Mesenchymal stem cell (in vitro differentiated cells and primary cell): ENCODE data around the gene ITPKB.

Experiments
- DNase-seq: peaks from one replicate; pipeline ENCODE4 v3.0.0-alpha.2; 2013
- H2AFZ ChIP-seq: one replicate; pipeline ENCODE4 v1.6.1; 2013; ENCODE audit warnings: low read depth, mild to moderate bottlenecking, control low read depth, inconsistent platforms, low read length, moderate library complexity
- H2AK5ac ChIP-seq: 2 replicates; pipeline ENCODE4 v1.6.1; 2013; ENCODE audit warnings: low read length, moderate library complexity, mild to moderate bottlenecking, inconsistent platforms; ENCODE audit not compliant: severe bottlenecking
- H2BK120ac ChIP-seq: one replicate; pipeline ENCODE4 v1.6.1; 2013; ENCODE audit warnings: low read depth, mild to moderate bottlenecking, inconsistent platforms, low read length, moderate library complexity
- H2BK12ac ChIP-seq, 2 experiments: one replicate each; pipeline ENCODE4 v1.6.1; 2013; ENCODE audit warnings: inconsistent platforms in 2 of 2, low read length in 2 of 2, mild to moderate bottlenecking in 2 of 2, moderate library complexity in 2 of 2, control low read depth in 1 of 2
- H2BK15ac ChIP-seq: one replicate; pipeline ENCODE4 v1.6.1; 2013; ENCODE audit warnings: mild to moderate bottlenecking, low read depth, inconsistent platforms; ENCODE audit not compliant: poor library complexity, severe bottlenecking
- H2BK5ac ChIP-seq: 2 replicates; pipeline ENCODE4 v1.6.1; 2013; ENCODE audit warnings: low read depth, mild to moderate bottlenecking, low read length, control low read depth, inconsistent platforms; ENCODE audit not compliant: poor library complexity, severe bottlenecking
- H3K14ac ChIP-seq, 2 experiments: one replicate each; pipeline ENCODE4 v1.6.1; 2013; ENCODE audit warnings: inconsistent platforms in 2 of 2, low read length in 2 of 2, control low read depth in 1 of 2, mild to moderate bottlenecking in 1 of 2, moderate library complexity in 1 of 2
- H3K18ac ChIP-seq, 2 experiments: one replicate each; pipeline ENCODE4 v1.6.1; 2013; ENCODE audit warnings: inconsistent platforms in 2 of 2, low read length in 2 of 2, control low read depth in 1 of 2, low read depth in 1 of 2, mild to moderate bottlenecking in 1 of 2
- H3K23ac ChIP-seq, 2 experiments: one replicate each; pipeline ENCODE4 v1.6.1; 2013; ENCODE audit warnings: inconsistent platforms in 2 of 2, low read length in 2 of 2, mild to moderate bottlenecking in 2 of 2, moderate library complexity in 2 of 2, control low read depth in 1 of 2
- H3K27ac ChIP-seq: 2 replicates; pipeline ENCODE4 v1.5.1; 2013; ENCODE audit warnings: mild to moderate bottlenecking, moderate library complexity, low read length, control low read depth, inconsistent platforms; ENCODE audit not compliant: poor library complexity, severe bottlenecking
- H3K27me3 ChIP-seq, 2 experiments: 2 replicates each; pipeline versions ENCODE4 v1.6.1 to v1.7.0; 2013; ENCODE audit warnings: low read length in 2 of 2, mild to moderate bottlenecking in 2 of 2, moderate library complexity in 2 of 2, control low read depth in 1 of 2, inconsistent platforms in 1 of 2; ENCODE audit not compliant: control insufficient read depth in 1 of 2, insufficient read depth in 1 of 2
- H3K36me3 ChIP-seq, 2 experiments: 2 replicates each; pipeline versions ENCODE4 v1.6.1 to v1.7.0; 2013; ENCODE audit warnings: low read length in 2 of 2, control low read depth in 1 of 2, inconsistent platforms in 1 of 2, low read depth in 1 of 2, mild to moderate bottlenecking in 1 of 2; ENCODE audit not compliant: insufficient read depth in 2 of 2, control insufficient read depth in 1 of 2
- H3K4ac ChIP-seq, 2 experiments: one replicate each; pipeline ENCODE4 v1.6.1; 2013; ENCODE audit warnings: inconsistent platforms in 2 of 2, low read length in 2 of 2, mild to moderate bottlenecking in 2 of 2, moderate library complexity in 2 of 2, control low read depth in 1 of 2, low read depth in 1 of 2
- H3K4me1 ChIP-seq: 2 replicates; pipeline ENCODE4 v1.6.1; 2013; ENCODE audit warnings: low read depth, low read length, control low read depth; ENCODE audit not compliant: control insufficient read depth, insufficient read depth
- H3K4me2 ChIP-seq: 2 replicates; pipeline ENCODE4 v1.6.1; 2013; ENCODE audit warnings: low read length, mild to moderate bottlenecking, inconsistent platforms; ENCODE audit not compliant: poor library complexity, severe bottlenecking
- H3K4me3 ChIP-seq, 2 experiments: 2 replicates each; pipeline versions ENCODE4 v1.5.1 to v1.7.0; 2013; ENCODE audit warnings: low read length in 2 of 2, mild to moderate bottlenecking in 2 of 2, control low read depth in 1 of 2, low read depth in 1 of 2; ENCODE audit not compliant: insufficient read depth in 1 of 2
- H3K79me1 ChIP-seq: replicated peaks from 2 replicates; pipeline ENCODE4 v1.6.1; 2013; ENCODE audit warnings: mild to moderate bottlenecking, control low read depth, low read length, inconsistent platforms; ENCODE audit not compliant: poor library complexity, severe bottlenecking
- H3K9ac ChIP-seq: 2 replicates; pipeline ENCODE4 v1.7.0; 2013; ENCODE audit warnings: mild to moderate bottlenecking, low read length, moderate library complexity
- H3K9me3 ChIP-seq: 2 replicates; pipeline ENCODE4 v1.7.0; 2013; ENCODE audit warnings: mild to moderate bottlenecking, low read length; ENCODE audit not compliant: control insufficient read depth
- H4K8ac ChIP-seq: one replicate; pipeline ENCODE4 v1.6.1; 2013; ENCODE audit warnings: inconsistent platforms, mild to moderate bottlenecking, low read length, moderate library complexity
- H4K91ac ChIP-seq: one replicate; pipeline ENCODE4 v1.6.1; 2013; ENCODE audit warnings: mild to moderate bottlenecking, low read length, inconsistent platforms
- WGBS: methylation state at CpG from one replicate; pipeline ENCODE4 v1.1.7; 2013; ENCODE audit warnings: mixed read lengths; 5-methylcytosine and 5-hydroxymethylcytosine counted together

Gene ITPKB

DNA sequence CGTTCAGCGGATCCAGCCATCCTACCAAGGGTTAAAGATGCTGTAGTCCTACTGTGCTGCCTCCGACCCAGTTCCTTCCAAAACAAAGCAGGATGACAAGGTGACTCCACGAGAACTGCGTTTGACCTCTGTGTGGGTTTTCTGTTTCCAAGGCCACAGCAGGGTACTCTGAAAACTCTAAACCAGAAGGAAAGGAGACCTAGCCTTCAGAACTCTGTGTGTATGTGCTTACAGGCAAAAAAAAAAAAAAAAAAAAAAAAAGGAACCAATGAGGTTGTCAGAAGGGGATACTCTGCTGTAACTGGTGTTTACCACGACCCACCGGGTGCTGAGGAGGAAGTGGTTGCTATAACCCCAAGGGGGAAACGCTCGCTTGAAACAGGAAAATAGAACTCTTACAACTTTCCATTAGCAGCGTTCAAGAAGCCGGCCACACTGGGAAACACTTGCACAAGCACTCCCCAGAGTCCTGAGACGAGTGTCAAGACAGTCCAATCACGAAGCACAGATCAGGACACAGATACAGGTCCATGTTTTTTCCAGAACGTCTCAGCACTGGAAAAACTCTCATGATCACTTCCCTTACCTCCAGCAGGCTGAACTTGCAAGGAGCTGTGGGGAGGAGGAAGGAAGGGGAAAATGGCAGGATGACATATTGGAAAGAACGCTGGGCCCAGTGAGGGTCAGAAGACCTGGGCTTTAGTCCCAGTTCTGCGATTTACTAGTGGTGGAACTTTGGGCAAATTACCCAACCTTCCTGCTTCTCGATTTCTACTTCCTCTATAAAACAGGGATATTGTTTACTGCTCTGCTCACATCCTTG, 64.0 kb downstream of the ITPKB start:
- 71% methylated on average over 16 of the region's 17 CpGs for whole genome bisulfite sequencing
- no peak overlapping the region for H3K9ac ChIP-seq
- no peak overlapping the region for H2AFZ ChIP-seq
- no peaks in the 10 kb centered on the region for H3K27me3 ChIP-seq
- no peak overlapping the region for H2BK120ac ChIP-seq
- H3K18ac ChIP-seq = peak overlapping the region in 1 of 2 experiments; percentile 46
- H3K9me3 ChIP-seq = no peaks in the 10 kb centered on the region
- H3K4me1 ChIP-seq = peaks cover 12% of the 10 kb centered on the region
- peak; percentile 62 for DNase-seq
- no peak overlapping the region for H3K14ac ChIP-seq
- no peak overlapping the region for H2AK5ac ChIP-seq
- no peak overlapping the region for H2BK15ac ChIP-seq
- H3K4me2 ChIP-seq = no peak overlapping the region
- no peak overlapping the region for H3K27ac ChIP-seq
- no peak overlapping the region for H3K4ac ChIP-seq
- H3K79me1 ChIP-seq = peaks cover 16% of the 10 kb centered on the region
- no peak overlapping the region for H3K23ac ChIP-seq
- H4K91ac ChIP-seq = peak overlapping the region; percentile 55
- peak overlapping the region in 1 of 2 experiments; percentile 4 for H3K4me3 ChIP-seq
- H3K36me3 ChIP-seq = peaks cover 2 to 4% of the 10 kb centered on the region in 2 experiments
- no peak overlapping the region for H2BK12ac ChIP-seq
- H4K8ac ChIP-seq = peak overlapping the region; percentile 79
- H2BK5ac ChIP-seq = no peak overlapping the region

DNA sequence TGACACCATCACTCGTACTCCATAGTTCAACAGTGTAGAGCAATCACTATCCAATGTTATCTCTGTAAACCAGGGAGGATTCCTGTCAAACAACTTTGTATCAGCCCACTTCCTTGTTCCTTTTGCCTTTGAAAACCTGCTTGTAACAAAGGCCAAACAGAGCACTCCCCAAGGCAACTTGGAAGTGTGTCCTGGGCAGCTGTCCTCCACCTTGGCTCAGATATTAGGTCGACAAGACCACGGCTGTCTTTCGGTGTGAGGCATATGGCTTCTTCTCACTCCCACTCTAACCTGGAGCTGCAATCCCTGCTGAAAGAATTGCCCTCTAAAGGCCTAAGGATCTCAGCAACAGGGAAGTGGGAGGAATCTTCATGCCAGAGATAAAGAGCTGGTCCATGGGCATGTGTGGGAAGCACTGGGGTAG, 66.7 kb downstream of the ITPKB start:
- no peak overlapping the region for H2AK5ac ChIP-seq
- no peak for DNase-seq
- H3K23ac ChIP-seq = no peak overlapping the region
- no peak overlapping the region for H4K8ac ChIP-seq
- peak overlapping the region in 1 of 2 experiments; percentile 58 for H2BK12ac ChIP-seq
- H2BK15ac ChIP-seq = no peak overlapping the region
- H3K4me3 ChIP-seq = no peak overlapping the region
- no peaks in the 10 kb centered on the region for H3K9me3 ChIP-seq
- H2BK120ac ChIP-seq = no peak overlapping the region
- H3K18ac ChIP-seq = no peak overlapping the region
- H4K91ac ChIP-seq = no peak overlapping the region
- no peak overlapping the region for H3K9ac ChIP-seq
- H2AFZ ChIP-seq = no peak overlapping the region
- 85% methylated on average over 4 of the region's 4 CpGs for WGBS
- no peak overlapping the region for H3K27ac ChIP-seq
- no peak overlapping the region for H2BK5ac ChIP-seq
- H3K4me2 ChIP-seq = no peak overlapping the region
- H3K79me1 ChIP-seq = peaks cover 21% of the 10 kb centered on the region
- peaks cover 2 to 4% of the 10 kb centered on the region in 2 experiments for H3K36me3 ChIP-seq
- peaks cover 8% of the 10 kb centered on the region for H3K4me1 ChIP-seq
- no peak overlapping the region for H3K14ac ChIP-seq
- H3K4ac ChIP-seq = no peak overlapping the region
- H3K27me3 ChIP-seq = no peaks in the 10 kb centered on the region

DNA sequence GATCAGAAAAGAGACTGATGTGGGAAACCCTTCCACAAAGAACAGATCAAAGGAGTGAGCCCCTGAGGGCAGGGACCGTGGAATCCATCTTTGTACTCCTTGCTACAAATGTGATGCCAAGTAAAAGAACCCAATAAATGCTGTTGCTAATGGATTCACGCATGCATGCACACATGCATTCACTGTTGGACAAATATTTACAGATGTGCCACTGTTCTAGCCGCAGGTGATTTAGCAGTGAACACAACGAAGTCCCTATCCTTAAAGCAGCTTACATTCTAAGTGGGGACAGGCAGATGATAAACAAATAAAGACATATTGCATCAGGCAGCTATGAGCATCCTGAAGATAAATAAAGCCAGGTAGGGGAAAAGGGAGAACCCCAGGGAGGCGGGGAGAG, 67.8 kb downstream of the ITPKB start:
- peaks cover 2 to 4% of the 10 kb centered on the region in 2 experiments for H3K36me3 ChIP-seq
- no peak overlapping the region for H2BK5ac ChIP-seq
- H3K18ac ChIP-seq = no peak overlapping the region
- no peak overlapping the region for H3K4me3 ChIP-seq
- no peaks in the 10 kb centered on the region for H3K27me3 ChIP-seq
- no peak overlapping the region for H2AK5ac ChIP-seq
- WGBS = 95% methylated on average over 4 of the region's 5 CpGs
- H3K14ac ChIP-seq = no peak overlapping the region
- no peak overlapping the region for H3K27ac ChIP-seq
- H3K9me3 ChIP-seq = no peaks in the 10 kb centered on the region
- DNase-seq = no peak
- no peak overlapping the region for H3K9ac ChIP-seq
- H3K79me1 ChIP-seq = peaks cover 32% of the 10 kb centered on the region
- H4K91ac ChIP-seq = no peak overlapping the region
- H2BK12ac ChIP-seq = peak overlapping the region in 1 of 2 experiments; percentile 19
- no peak overlapping the region for H2BK15ac ChIP-seq
- no peak overlapping the region for H3K4ac ChIP-seq
- peaks cover 2% of the 10 kb centered on the region for H3K4me1 ChIP-seq
- H2BK120ac ChIP-seq = no peak overlapping the region
- H2AFZ ChIP-seq = no peak overlapping the region
- H3K23ac ChIP-seq = no peak overlapping the region
- H4K8ac ChIP-seq = no peak overlapping the region
- H3K4me2 ChIP-seq = no peak overlapping the region

DNA sequence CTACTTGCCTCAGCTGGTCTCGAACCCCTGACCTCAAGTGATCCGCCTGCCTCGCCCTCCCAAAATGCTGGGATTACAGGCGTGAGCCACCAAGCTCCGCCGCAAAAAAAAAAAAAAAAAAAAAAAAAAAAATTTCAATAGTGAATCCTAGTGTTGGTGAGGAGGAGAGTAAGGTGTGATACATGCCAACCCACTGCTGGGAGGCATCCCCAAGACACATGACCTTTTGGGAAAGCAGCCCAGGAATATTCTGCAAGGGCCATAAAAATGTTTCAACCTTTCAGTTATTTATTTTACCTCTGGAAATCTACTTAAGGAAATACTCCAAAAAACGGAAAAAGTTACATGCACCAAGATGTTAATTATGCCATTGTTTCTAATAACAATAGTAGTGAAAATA, 69.0 kb downstream of the ITPKB start:
- Histone ChIP-seq H2BK15ac (no peak overlapping the region), H3K4me1 (peaks cover 3% of the 10 kb centered on the region), H3K4ac (no peak overlapping the region)

More for the DNA sequence above, 69.0 kb downstream of the ITPKB start:
- no peak overlapping the region for H4K91ac ChIP-seq
- H3K14ac ChIP-seq = no peak overlapping the region
- H3K9me3 ChIP-seq = no peaks in the 10 kb centered on the region
- H2BK5ac ChIP-seq = no peak overlapping the region
- no peak overlapping the region for H3K23ac ChIP-seq
- H3K4me2 ChIP-seq = no peak overlapping the region
- H3K18ac ChIP-seq = no peak overlapping the region
- no peak for DNase-seq
- H2BK12ac ChIP-seq = no peak overlapping the region
- no peak overlapping the region for H2AFZ ChIP-seq
- H3K9ac ChIP-seq = no peak overlapping the region
- H2AK5ac ChIP-seq = no peak overlapping the region
- WGBS = 97% methylated on average over 6 of the region's 7 CpGs
- H2BK120ac ChIP-seq = no peak overlapping the region
- no peak overlapping the region for H3K4me3 ChIP-seq
- no peak overlapping the region for H3K27ac ChIP-seq
- H3K36me3 ChIP-seq = peaks cover 2 to 4% of the 10 kb centered on the region in 2 experiments
- H4K8ac ChIP-seq = no peak overlapping the region
- no peaks in the 10 kb centered on the region for H3K27me3 ChIP-seq
- peaks cover 41% of the 10 kb centered on the region for H3K79me1 ChIP-seq
